Amygdala (tissue), 56 donors: Measurements from ENCODE around the gene STEAP1B.

Experiments
- DNase-seq, 56 donors: peaks; one replicate each; lab custom pipeline; 2025; lab: John Stamatoyannopoulos, UW

Gene STEAP1B

GRCh38 chr7:22377703-22378102 lies 122.3 kb downstream of the STEAP1B start:
- peak in 1 of 56 donors; percentile 12 for DNase-seq

GRCh38 chr7:22375359-22376048 lies 124.5 kb downstream of the STEAP1B start:
- DNase-seq, result no peak

- DNase-seq, result no peak
Measured at GRCh38 chr7:22373911-22374310, 126.1 kb downstream of the STEAP1B start.

- DNase-seq, result no peak
Measured at GRCh38 chr7:22373388-22373787, 126.6 kb downstream of the STEAP1B start.

GRCh38 chr7:22372863-22373262 lies 127.1 kb downstream of the STEAP1B start:
- DNase-seq, result no peak

GRCh38 chr7:22371878-22372277 lies 128.1 kb downstream of the STEAP1B start:
- DNase-seq, result no peak
